ENCODE measurements around the gene N4BP3. TPM values are rescaled to one million over a fixed set of nuclear protein-coding genes. Genes with fewer than 3 reads are reported as not detected.

Gene N4BP3
- total RNA-seq, 2 experiments from 2014 or later, result 3.2 TPM

DNA sequence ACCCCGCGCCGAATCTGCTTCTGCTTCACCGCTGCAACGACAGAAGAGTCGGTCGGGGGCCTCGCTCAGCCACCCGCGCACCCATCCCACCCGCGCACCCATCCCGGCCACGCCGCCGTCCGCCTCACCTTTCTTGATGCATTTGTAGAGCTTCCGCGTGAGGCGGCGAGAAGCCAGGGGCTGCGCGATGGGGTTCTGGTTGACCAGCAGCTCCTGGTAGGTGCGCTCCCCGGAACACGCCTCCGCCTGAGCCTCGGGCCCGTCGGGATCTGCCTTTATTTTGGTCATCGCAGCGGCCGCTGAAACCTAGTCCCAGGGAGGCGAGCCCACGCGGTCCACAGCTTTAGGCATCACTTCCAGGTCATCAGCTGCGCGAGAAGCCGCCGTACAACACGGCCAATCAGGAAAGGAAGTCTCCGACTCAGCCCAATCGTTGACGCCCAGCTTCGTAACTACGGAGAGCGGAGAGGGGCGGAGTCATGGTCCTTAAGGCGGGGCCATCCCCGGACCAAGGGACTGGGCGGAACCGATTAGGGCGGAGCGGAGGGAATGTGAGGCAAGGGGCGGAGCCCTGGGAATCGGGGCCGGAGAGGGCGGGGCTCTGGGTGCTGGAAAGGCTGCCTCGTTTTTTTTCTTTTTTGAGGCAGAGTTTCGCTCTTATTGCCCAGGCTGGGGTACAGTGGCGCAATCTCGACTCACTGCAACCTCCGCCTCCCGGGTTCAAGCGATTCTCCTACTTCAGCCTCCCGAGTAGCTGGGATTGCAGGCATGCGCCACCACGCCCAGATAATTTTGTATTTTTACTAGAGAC is 40.4 kb downstream of the N4BP3 start, which contains the start of gene NHP2:
NHP2 (minus strand) TSS at position 356 of the 811 bp plus-strand sequence; CDS start at position 288, 68 bp downstream.
- intact Hi-C loops (cut with micrococcal nuclease), result loop anchor here (2.0 to 5.0 kb wide), 2 partner anchors 23 to 49 kb away; partner anchors contain the start of genes HNRNPAB and RMND5B
- Mint-ChIP-seq H3K9me3 (no peaks in the 10 kb centered on the region), H3K4me1 (ENCODE audit: low read depth) (peaks cover 48% of the 10 kb centered on the region), H3K4me3 (peak within 1 kb of the TSS; percentile 93), H3K36me3 (peaks cover 26% of the 10 kb centered on the region), H3K27ac (peak within 1 kb of the TSS; percentile 88), H3K27me3 (no peaks in the 10 kb centered on the region)
- peak; percentile 99 for DNase-seq
- ChIA-PET CTCF (interaction anchor here (0.6 to 3.1 kb wide), 6 partner anchors 10 to 1471 kb away, joined by 3 to 20 read pairs (median 4); no protein-coding TSS in a partner anchor), POLR2A (interaction anchor here (1.5 to 2.7 kb wide), 4 partner anchors 18 to 51 kb away, joined by 8 to 12 read pairs (median 10); partner anchors contain the start of genes HNRNPAB and RMND5B)

GRCh38 chr5:178155065-178155464 is 41.7 kb downstream of the N4BP3 start:
- CTCF ChIA-PET, result interaction anchor here (1.0 to 3.9 kb wide), 2 partner anchors 11 to 79 kb away, joined by 4 to 31 read pairs; no protein-coding TSS in a partner anchor
- H3K4me3 Mint-ChIP-seq, result no peak overlapping the region

GRCh38 chr5:178160176-178160575 is 46.8 kb downstream of the N4BP3 start:
- POLR2A ChIA-PET, result no interaction called here
- peaks cover 5% of the 10 kb centered on the region for H3K4me1 Mint-ChIP-seq (ENCODE audit: low read depth)
- no peak overlapping the region for H3K27ac Mint-ChIP-seq
- no peaks in the 10 kb centered on the region for H3K36me3 Mint-ChIP-seq
- intact Hi-C loops (cut with micrococcal nuclease), result loop anchor here (5.0 kb wide), 1 partner anchor 38 kb away; no protein-coding TSS in a partner anchor
- H3K4me3 Mint-ChIP-seq, result no peak overlapping the region
- peaks cover 11% of the 10 kb centered on the region for H3K27me3 Mint-ChIP-seq
- DNase-seq, result no peak
- no peaks in the 10 kb centered on the region for H3K9me3 Mint-ChIP-seq
- CTCF ChIA-PET, result no interaction called here

More at GRCh38 chr5:178155065-178155464, 41.7 kb downstream of the N4BP3 start:
- no peaks in the 10 kb centered on the region for H3K9me3 Mint-ChIP-seq
- H3K27me3 Mint-ChIP-seq, result no peaks in the 10 kb centered on the region
- intact Hi-C loops (cut with micrococcal nuclease), result no loop called here
- no peak overlapping the region for H3K27ac Mint-ChIP-seq
- H3K4me1 Mint-ChIP-seq (ENCODE audit: low read depth), result peaks cover 37% of the 10 kb centered on the region
- H3K36me3 Mint-ChIP-seq, result peaks cover 17% of the 10 kb centered on the region
- no peak for DNase-seq
- POLR2A ChIA-PET, result no interaction called here

GRCh38 chr5:178162481-178162880 is 49.1 kb downstream of the N4BP3 start:
- POLR2A ChIA-PET, result no interaction called here
- Mint-ChIP-seq H3K9me3 (no peaks in the 10 kb centered on the region), H3K27me3 (peaks cover 11% of the 10 kb centered on the region), H3K36me3 (no peaks in the 10 kb centered on the region), H3K27ac (no peak overlapping the region), H3K4me3 (no peak overlapping the region), H3K4me1 (ENCODE audit: low read depth) (peaks cover 5% of the 10 kb centered on the region)
- CTCF ChIA-PET, result interaction anchor here (0.7 to 4.0 kb wide), 6 partner anchors 10 to 101 kb away, joined by 3 to 73 read pairs (median 4); no protein-coding TSS in a partner anchor
- no peak for DNase-seq
- intact Hi-C loops (cut with micrococcal nuclease), result loop anchor here (5.0 kb wide), 1 partner anchor 40 kb away; no protein-coding TSS in a partner anchor

DNA sequence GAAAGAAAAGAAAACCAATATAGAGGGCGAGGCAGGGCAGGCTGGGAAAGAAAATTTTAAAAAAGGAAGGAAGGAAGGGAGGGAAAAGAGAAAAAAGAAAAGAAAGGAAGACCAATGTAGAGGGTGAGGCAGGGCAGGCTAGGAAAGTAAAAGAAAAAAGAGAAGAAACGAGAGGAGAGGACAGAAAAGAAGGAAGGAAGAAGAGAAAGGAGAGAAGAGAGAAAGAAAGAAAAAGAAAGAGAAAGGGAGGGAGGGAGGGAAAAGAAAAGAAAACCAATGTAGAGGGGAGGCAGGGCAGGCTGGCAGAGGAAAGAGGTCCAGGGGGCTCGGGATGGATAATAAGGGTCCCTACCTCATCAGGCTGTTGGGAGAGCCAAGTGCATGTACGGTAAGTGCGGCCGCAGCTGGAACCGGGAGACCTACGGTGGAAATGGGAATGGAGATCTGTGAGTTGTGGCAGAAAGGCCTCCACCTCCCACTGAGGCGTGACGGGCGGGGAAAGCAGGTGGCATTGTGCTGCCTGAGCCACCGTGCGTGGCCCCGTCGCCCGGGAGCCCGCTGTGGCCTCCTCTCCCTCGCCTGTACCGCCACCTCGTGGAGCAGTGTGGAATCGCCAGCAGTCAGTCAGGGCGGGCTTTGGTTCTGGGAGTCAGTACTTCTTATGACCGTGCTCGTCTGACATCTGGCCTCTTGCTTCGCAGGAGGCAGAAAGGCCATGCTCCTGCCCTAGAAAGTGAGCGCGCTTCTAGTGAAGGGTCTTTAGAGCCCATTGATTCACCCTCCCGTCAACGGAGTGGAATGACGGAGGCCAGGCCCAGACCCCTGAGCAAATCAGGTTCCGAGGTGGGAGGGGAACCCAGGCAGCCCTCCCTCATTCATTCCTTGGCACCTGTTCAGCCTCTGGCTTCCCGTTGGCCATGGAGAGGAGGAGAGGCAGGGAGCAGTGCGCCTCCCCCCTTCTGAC is 50.7 kb downstream of the N4BP3 start:
- Mint-ChIP-seq H3K27me3 (peaks cover 11% of the 10 kb centered on the region), H3K4me1 (ENCODE audit: low read depth) (peaks cover 5% of the 10 kb centered on the region), H3K9me3 (no peaks in the 10 kb centered on the region), H3K4me3 (peak overlapping the region; percentile 23), H3K36me3 (no peaks in the 10 kb centered on the region), H3K27ac (no peak overlapping the region)
- CTCF ChIA-PET, result interaction anchor here (0.8 to 4.0 kb wide), 4 partner anchors 11 to 89 kb away, joined by 3 to 73 read pairs (median 3); partner anchors contain the start of gene NHP2
- DNase-seq, result peak; percentile 94
- intact Hi-C loops (cut with micrococcal nuclease), result loop anchor here (1.0 to 5.0 kb wide), 3 partner anchors 18 to 88 kb away; no protein-coding TSS in a partner anchor
- POLR2A ChIA-PET, result no interaction called here

DNA sequence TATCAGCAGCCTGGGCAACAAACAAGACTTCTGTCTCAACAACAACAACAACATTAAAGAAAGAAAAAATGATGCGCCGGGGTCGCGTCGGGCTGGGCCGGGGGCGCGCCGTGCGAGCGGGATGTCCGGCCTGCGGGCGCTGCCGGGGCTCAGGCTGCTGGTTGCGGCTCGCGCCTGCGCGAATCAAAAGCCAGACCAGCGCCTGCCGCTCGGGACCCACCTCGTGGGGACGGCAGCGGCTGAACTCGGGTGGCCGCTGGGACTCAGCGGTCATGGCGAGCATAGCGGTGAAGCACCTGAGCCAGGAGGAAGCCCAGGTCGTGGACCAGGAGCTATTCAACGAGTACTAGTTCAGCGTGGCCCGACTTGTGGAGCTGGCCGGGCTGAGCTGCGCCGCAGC is 52.2 kb downstream of the N4BP3 start:
- Mint-ChIP-seq H3K9me3 (no peaks in the 10 kb centered on the region), H3K4me3 (no peak overlapping the region), H3K27me3 (peaks cover 11% of the 10 kb centered on the region), H3K27ac (no peak overlapping the region), H3K4me1 (ENCODE audit: low read depth) (peaks cover 5% of the 10 kb centered on the region), H3K36me3 (no peaks in the 10 kb centered on the region)
- no peak for DNase-seq
- intact Hi-C loops (cut with micrococcal nuclease), result no loop called here
- POLR2A ChIA-PET, result no interaction called here
- CTCF ChIA-PET, result interaction anchor here (4.0 kb wide), 1 partner anchor 90 kb away, joined by 41 read pairs; no protein-coding TSS in a partner anchor

GRCh38 chr5:178170455-178170854 is 57.1 kb downstream of the N4BP3 start:
- no peaks in the 10 kb centered on the region for H3K27me3 Mint-ChIP-seq
- DNase-seq, result no peak
- intact Hi-C loops (cut with micrococcal nuclease), result no loop called here
- H3K4me1 Mint-ChIP-seq (ENCODE audit: low read depth), result no peaks in the 10 kb centered on the region
- no peak overlapping the region for H3K27ac Mint-ChIP-seq
- POLR2A ChIA-PET, result no interaction called here
- H3K36me3 Mint-ChIP-seq, result no peaks in the 10 kb centered on the region
- no peaks in the 10 kb centered on the region for H3K9me3 Mint-ChIP-seq
- no peak overlapping the region for H3K4me3 Mint-ChIP-seq
- CTCF ChIA-PET, result no interaction called here

GRCh38 chr5:178174456-178174855 is 61.1 kb downstream of the N4BP3 start:
- no peaks in the 10 kb centered on the region for H3K4me1 Mint-ChIP-seq (ENCODE audit: low read depth)
- no peaks in the 10 kb centered on the region for H3K9me3 Mint-ChIP-seq

More at GRCh38 chr5:178174456-178174855, 61.1 kb downstream of the N4BP3 start:
- no peak overlapping the region for H3K4me3 Mint-ChIP-seq
- CTCF ChIA-PET, result interaction anchor here (1.5 kb wide), 1 partner anchor 98 kb away, joined by 3 read pairs; no protein-coding TSS in a partner anchor
- POLR2A ChIA-PET, result no interaction called here
- no peak overlapping the region for H3K27ac Mint-ChIP-seq
- no peaks in the 10 kb centered on the region for H3K36me3 Mint-ChIP-seq
- DNase-seq, result no peak
- H3K27me3 Mint-ChIP-seq, result peaks cover 4% of the 10 kb centered on the region
- intact Hi-C loops (cut with micrococcal nuclease), result no loop called here

Other genes starting within 250 kb of the N4BP3 start
- not detected for gene PROP1, start 117.3 kb upstream of the N4BP3 start, total RNA-seq
- gene RMND5B, start 17.5 kb downstream of the N4BP3 start, total RNA-seq, result 10 to 100 TPM; 32.0 to 34.9 TPM
- gene NHP2, start 40.4 kb downstream of the N4BP3 start, total RNA-seq, result 100 to 1,000 TPM; 231 to 246 TPM
- gene GMCL2, start 73.8 kb downstream of the N4BP3 start, total RNA-seq, result not detected
- gene HNRNPAB, start 91.0 kb downstream of the N4BP3 start, total RNA-seq, result 100 to 1,000 TPM; 313 to 316 TPM
- gene PHYKPL, start 119.3 kb downstream of the N4BP3 start, total RNA-seq, result 10 to 100 TPM; 49.3 to 58.0 TPM

Data from activated CD4-positive, alpha-beta memory T cell treated with anti-CD3 and anti-CD28 coated beads for 36 hours (primary cell).